MV-4-11 (cell line): Measurements from ENCODE around the gene CPEB1.
"Not testable (repeated sequence)": the region's sequence is repeated elsewhere in the genome, so short reads cannot be mapped to it uniquely, and the experiment has no call there.

Source experiments
- DNase-seq: peaks from one replicate; lab custom pipeline; 2025; lab: John Stamatoyannopoulos, UW

CPEB1 gene

DNA sequence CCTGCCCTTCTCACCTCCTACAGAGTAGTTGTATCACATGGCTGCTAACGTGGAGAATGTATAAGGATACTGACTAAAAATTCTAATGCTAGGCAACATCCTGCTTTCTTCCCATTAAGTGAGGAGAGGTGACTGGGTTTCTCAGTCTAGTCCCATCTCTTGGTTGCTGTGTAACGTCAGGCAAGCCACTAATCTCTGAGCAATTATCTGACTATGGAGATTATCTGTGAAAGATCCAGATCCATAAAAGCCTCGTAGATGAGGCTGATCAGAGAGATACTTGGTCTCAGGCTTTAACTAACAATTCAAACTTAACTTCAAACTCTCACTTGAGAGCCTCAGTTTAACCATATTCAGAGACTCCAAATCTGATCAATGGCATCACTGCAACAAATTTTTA, 102.2 kb downstream of the CPEB1 start:
- no peak for DNase-seq

DNA sequence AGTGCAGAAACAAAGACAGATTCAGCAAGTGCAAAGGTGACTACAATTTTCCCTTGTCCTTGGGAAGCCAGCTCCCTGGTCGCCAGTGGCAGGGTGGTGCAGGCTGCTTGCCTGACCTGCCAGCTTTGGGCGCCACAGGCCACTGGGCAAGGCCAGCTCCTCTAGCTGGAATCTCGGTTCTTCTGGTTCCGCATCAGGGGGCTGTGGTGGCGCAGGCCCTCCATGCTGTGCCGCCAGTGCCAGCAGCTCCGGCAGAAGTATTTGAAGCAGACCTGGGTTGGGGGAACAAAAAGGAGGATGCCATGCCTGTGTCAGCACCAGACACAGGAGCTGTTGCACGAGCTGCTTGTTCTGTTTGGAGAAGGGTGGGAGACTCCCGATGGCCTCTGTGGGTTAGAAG, 102.7 kb downstream of the CPEB1 start:
- no peak for DNase-seq

DNA sequence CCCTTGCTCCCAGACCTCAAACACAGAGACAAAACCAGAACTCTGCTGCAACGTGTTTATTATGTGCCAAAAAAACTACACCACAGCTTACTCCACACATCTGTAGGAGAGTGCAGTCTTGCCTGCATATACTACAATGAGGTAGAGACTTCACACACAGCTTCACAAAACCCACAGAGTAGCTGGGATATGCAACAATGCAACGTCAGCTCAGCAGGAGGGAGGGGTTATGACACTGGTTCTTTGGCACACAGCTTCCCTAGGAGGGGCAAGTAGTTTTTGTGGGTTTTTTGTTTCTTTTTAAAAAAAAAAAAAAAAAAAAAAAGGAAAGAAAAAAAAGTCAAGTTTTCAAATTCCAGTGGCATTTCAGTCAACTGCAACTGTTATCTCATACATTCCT, 104.0 kb downstream of the CPEB1 start:
- peak; percentile 79 for DNase-seq

DNA sequence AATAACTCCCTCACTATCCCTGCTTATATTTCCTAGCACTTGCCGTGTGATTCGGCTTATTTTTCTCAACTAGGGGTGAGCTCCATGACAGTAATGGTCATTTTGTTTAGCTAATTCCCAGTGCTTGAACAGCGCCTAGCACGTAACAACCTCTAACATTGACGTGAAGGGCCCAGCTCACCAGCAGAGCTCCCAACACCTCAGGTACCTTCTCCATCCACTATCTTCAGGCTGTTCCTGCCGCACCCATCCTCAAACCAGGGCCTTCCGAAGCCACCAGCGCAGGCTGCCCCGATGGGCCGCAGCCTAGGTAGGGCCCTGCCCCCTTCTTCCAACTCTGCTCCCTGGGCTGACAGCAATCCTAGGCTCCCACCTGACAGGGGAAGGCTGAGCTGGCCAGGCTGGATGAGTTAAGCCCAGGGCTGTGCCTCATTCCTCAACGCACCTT, 106.2 kb downstream of the CPEB1 start:
- no peak for DNase-seq

DNA sequence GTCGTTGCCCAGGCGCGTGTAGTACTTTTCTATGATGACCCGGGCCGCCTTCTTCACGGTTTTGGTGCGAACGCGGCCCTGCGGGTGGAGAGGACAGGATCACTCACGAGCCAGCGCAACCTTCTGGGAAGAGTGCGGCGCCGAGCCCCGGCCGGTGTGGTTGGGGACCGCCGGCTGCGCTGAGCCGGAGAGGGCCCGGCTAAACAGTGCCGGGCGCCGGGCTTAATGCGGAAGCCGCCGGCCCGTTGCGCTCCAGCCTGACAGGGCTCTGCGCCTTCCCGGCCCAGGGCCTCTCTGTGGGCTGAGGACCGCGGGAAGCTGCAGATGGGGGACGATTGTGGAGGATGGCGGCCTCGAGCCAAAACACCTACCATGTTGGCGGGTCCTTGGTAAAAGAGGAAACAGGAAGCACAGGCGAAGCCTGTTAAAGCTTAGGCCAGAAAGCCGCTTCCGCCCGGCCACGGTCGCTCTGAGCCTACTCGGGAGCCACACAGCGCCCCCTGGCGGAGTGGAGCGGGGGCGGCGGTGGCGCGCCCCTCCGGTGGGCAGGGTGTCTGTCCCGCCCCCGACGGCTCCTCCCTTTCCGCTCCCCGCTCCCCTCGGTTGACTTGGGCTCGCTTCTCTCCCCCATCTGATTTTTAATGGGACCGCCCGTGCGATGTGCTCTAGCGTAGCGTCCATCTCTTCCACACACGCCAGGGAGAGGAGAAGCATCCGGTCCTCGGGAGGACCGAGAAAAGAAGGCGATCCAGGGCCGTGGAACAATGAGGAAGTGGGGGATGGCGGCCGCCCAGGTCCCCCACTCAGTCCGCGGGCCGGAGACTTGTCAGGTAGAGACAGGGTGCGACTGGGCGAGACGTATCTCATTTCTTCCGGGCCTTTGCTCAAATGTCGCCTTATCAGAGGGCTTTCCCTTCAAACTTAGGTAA, 106.8 kb downstream of the CPEB1 start, which contains the start of gene RPS17:
Gene RPS17, minus strand, starts transcription at position 403 of the 929 bp plus-strand sequence. Its CDS starts 29 bp downstream, at position 374.
- no peak for DNase-seq

DNA sequence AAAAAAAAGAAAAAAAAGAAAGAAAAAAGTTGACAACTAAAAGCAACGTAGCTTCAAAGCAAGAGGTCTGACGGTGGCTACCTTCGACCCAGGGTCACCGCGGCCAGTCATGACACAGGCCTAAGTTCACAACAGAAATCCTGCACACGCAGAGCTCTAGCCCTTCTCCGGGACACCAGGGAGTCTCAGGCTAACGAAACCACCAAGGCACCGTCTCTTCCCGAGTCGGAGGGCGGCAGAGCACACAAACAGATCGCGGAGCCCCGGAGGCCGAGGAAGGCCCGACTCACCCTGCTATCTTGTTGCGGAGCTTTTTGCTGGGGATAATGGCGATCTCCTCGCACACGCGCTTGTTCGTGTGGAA, 107.5 kb downstream of the CPEB1 start:
- no peak for DNase-seq

DNA sequence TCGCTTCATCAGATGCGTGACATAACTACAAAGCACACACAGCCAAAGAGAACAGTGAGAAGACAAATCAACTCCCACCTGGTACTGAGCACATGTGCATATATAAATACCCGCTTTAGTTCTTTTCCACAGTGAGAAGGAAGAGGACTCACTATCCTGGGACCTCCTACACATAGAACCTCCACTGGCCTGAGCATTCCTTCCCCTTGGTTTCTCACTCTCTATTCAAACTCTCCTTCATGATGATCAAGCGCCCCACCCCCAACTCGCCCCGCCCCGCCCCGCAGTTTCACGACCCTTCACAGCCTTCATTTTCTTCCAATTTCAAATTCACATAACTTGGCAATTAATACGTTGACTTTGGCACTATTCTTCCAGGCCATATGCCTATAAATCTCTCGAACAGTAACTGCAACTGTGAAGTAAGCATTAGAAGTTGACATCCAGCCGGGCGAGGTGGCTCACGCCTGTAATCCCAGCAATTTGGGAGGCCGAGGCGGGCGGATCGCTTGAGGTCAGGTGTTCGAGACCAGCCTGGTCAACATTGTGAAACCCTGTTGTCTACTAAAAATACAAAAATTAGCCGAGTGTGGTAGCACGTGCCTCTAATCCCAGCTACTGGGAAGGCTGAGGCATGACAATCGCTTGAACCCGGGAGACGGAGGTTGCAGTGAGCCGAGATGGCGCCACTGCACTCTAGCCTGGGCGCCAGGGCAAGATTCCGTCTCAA, 108.0 kb downstream of the CPEB1 start:
- DNase-seq = no peak

DNA sequence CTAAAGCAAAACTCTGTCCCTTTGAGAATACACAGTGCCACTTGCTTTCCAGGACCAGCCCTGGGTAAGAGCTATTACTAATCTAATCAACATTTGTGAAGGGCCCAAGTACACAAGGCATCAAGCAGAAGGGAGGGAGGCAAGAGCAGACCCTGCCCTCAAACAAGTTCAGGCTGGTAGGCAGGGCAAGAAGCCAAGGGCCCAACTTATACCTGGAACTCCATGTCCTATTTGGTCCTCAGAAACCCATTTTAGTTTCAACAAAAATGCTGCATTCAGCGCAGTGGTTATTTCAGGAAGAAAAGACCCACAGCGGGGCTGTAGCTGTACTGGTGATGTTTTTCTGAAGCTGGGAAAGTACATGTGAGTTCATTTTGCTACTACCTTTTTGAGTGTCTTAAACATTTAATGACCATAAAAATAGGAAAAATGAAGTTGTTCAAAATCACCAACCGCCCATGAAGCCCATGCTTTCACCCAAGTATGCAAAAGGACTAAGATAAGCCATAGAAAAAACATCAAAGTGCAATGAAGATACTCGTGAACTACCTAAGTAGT, 109.7 kb downstream of the CPEB1 start:
- no peak for DNase-seq

DNA sequence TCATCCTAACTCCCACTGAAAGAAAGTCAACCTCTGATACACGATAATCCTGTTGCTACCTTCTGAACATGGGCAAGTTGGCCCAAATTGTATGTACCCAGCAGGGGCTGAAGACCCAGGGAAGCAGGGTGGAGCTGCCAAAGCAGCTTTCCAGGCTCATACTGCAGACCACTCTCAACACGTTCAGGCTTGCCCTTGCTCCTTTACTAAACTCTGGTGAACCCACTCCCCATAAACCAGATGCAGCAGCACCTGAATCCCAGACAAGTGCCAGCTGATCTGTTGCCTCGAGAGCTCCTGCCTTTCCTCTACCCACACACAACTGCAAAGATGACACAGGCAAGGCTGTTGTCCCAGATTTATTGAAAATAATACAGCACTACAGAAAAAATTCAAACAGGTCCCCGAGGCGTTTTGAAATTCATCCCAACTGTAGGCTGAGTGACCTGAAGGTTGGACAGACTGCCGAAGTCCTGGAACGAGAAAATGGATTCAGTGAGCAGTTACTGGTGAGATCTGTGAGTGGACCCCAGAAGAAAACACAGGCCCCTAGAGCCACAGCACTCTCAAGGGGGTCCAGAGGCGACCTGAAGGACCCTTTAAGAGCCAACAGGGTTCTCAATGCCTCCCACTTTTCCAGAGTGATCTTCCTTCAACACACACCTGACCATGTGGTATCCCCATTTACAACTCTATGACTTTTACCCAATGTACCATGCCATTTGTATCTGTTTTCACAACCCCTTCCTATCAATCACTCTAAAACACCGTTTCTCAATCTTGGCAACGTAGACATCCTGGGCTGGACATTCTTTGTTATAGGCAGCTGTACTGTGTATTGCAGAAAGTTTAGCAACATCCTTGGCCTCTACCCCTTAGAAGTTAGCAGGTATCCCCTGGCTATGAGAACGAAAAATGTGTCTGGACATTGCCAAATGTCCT, 110.5 kb downstream of the CPEB1 start:
- DNase-seq = no peak

DNA sequence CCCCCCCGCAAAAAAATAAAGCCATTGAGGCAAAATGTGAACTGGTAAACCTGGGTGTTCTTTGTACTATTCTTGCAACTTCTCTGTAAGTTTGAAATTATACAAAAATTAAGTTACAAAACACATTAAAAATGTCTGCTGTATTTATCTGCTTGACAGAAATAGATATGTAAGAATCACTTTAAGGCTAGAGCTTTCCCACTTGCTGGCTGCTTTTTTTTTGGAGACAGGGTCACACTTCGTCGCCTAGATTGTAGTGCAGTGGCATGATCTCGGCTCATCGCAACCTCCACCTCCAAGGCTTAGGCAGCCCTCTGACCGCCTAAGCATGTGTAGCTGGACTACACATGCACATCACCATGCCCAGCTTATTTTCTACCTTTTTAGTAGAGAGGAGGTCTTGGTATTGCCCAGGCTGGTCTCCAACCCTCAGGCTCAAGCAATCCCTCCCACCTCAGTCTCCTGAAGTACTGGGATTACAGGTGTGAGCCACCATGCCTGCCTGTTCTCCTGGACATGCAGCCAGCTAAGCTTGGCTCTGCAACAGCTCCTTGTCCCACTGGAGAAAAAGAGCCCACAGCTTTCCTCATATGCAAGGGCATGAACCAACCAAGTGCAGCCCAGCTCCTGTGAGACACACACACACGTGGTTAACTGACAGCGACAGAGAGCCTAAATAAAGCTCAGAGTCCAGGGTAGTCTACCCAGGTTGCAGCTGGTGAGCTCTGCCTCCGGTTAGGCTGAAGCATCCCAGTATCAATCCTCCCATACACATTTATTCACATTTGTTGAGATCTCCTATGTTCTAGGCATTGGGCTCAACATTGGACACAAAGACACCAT, 111.4 kb downstream of the CPEB1 start:
- DNase-seq = no peak

DNA sequence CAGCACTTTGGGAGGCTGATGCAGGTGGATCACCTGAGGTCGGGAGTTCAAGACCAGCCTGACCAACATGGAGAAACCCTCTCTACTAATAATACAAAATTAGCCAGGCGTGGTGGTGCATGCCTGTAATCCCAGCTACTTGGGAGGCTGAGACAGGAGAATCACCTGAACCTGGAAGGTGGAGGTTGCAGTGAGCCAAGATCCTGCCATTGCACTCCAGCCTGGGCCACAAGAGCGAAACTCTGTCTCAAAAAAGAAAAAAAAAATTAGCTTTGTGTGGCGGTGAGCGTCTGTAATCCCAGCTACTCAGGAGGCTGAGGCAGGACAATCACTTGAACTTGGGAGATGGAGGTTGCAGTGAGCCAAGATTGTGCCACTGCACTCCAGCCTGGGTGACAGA, 112.0 kb downstream of the CPEB1 start:
- DNase-seq = not testable (repeated sequence)

DNA sequence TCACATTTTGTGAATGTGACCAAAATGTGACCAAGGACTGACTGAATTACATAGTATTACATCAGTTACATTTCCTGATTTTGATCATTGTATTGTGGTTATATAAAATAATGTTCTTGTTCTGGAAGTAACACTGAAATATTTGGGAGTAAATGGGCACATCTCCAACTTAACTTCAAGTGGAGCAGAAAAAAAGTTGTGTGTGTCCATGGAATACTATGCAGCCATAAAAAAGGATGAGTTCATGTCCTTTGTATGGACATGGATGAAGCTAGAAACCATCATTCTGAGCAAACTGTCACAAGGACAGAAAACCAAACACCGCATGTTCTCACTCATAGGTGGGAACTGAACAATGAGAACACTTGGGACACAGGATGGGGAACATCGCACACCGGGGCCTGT, 112.7 kb downstream of the CPEB1 start:
- not testable (repeated sequence) for DNase-seq

DNA sequence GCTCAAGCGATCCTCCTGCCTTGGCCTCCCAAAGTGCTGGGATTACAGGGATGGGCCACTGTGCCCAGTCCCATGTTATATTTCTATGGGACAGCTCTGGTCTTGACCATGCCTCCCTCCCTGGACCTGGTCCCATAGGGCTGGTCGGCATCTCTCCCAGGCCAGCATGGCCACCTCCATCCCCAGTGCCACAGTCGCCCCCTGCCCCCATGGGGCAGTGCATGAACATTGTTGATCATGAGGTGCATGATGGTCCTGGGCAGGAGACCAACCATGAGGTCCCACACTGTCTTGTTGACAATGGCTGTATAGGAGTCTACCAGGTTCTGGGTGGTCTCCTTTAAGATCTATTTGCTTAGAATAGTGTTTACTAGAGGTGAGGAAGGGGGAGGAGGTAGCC, 113.4 kb downstream of the CPEB1 start:
- no peak for DNase-seq

DNA sequence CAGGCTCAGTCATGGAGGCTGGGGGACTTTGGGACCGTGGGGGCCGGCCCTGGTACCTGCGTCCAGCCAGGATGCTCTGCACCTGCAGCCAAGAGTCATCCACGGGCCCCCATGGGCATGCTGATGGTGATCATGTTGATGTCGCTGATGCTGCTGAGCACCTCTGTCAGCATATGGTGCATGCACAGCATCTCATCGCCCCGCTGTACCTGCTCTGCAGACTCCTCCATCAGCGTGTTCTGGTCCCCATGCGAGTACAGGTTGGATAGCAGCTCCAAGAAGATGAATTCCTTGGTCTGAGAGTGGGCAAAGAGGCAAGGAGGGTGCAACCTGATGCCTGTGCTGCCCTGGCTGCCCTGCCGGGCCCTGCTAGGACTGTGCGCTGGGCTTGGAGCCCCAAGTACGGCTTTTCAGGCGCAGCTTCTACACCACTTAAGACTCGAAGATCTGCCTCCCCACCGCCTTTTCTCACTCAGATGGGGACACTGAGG, 114.1 kb downstream of the CPEB1 start:
- DNase-seq = no peak

DNA sequence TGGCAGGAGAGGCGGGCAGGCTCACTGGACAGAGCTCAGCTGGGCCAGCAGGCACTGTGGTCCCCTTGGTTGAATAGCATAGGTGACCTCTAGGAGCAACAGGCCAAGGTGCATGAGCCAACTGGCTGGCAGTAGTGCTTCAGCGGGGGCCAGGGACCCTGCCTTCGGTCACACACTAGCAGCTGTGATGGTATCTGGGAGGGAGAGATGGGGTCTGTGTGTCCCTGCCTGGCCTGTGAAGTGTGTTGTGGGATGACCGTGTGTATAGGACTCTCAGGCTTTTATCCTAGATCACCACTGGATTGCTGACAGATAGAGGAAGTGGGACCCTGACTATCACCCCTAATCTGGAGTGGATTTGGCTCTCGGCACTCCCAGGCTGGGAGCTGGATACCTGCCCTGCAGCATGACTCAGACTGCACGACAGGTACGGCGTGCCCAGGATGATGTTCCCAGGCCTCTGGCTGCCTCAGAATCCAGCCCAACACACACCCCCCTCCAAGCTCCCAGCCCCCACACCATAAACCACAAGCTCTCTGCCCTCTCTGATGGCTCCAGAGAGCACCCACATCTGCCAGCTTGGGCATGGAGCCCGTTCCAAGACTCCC, 114.7 kb downstream of the CPEB1 start:
- DNase-seq = no peak

DNA sequence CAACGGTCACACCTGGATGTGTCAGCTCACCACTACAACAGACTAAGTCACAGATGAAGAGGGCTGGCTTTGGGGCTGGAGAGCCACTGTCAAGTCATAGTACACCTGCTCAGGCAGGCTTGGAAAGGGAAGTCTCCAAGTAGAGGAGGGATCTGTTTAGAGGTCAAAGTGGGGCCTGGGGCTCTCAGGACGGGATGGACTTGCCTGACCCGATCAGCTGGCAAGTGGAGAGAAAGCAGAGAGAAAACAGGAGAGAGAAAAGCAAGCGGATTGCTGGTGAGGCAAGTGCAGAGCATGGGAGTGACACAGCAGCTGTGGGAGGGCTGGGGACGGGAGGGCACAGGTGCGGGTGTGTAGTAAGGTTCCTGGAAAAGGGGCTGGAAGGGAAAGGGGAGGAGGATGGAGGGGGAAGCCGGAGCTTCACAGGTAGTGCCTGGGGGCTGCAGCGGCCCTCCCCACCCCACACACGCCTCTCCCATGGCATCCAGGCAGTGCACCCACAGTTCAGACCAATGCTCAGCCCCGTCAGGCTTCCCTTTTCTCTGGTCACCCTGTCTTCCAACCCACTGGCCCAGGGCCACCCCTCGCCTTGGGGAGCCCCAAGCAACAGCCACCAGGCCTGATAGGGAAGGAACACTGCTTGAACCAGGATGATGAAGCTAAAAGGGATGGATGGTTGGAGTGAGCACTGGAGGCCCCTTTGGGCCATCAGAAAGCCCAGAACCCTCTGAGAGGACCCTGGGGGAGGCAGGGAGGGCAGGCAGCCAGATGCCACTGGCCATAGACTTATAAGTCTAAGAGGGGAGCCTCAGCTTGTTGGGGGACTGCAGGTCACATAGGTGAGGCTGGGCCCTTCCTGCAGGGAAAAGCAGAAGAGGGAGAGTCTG, 115.4 kb downstream of the CPEB1 start:
- DNase-seq = no peak

DNA sequence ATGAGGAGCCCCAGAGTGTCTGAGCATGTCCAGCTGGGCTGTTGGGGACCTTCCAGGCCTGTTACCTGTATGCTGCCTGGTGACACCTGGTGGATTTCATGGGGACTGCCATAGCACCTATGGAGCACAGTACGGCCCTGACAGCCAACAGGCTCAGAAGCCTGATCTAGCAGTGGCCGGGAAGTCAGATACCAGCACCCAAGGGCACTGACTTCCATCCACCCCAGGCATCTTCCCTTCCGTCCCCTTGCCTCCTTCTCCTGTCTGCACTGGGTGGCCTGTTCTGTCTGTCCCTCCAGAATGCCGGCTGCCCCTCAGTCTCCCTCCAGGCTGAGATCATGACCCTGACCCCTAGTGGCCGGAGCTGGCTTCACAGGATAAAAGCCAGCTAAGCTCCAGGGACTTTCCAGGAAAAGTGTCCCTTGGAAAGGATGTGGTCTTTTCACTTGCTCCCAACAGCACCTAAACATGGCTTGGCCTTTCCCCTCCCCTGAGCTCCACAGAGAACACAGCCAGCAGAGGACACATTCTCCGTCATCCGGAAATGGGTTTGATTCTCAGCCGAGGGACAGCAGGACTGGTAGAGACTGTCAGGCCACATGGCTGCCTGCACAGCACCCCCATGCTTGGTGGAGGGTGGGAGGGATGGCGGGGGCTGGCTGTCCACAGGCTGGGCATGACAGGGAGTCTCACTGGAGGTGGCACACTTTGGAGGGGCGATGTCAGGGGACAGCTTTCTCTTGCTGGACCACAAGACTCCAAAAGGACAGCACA, 116.4 kb downstream of the CPEB1 start:
- no peak for DNase-seq

DNA sequence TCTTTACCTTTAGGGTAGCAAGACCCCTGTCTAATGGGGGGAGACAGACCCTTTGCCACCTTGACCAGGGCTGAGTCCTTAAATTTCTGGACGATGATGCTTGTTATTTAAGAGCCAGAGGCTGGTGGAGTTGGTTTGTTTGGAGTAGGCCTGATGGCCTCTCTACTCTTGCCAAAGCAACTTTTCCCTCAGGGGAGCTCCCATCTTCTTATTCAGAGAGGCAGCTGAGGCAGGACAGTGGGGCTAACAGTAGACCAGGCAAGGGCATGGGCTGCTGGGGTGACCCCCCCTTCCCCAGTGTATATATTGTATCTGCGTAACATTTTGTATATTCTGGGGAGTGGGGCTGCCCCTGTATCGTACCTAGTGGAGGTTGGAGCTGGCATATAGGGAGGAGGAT, 117.2 kb downstream of the CPEB1 start:
- DNase-seq = no peak
